Sigmoid colon (tissue), 4 donors: Measurements from ENCODE around the gene TEKT3.

Experiments
- EP300 ChIP-seq, 4 donors: sonication (generic); formaldehyde crosslinking; IDR thresholded peaks; one replicate each; pipeline ENCODE4 v1.6.1; 2017; ENCODE audit warnings: antibody characterized with exemption in 4 of 4
- POLR2A ChIP-seq, 2 donors: fragments of 450-650 bp; IDR thresholded peaks; one replicate each; pipeline ENCODE4 v1.6.1; 2016; ENCODE audit warnings: antibody characterized with exemption in 2 of 2, mild to moderate bottlenecking in 2 of 2, moderate library complexity in 2 of 2
- POLR2AphosphoS5 ChIP-seq, 4 donors: sonication (generic); formaldehyde crosslinking; IDR thresholded peaks; one replicate each; pipeline ENCODE4 v1.6.1; 2017; ENCODE audit warnings: antibody characterized with exemption in 4 of 4
- TF ChIP-seq, protein P1 (sequence below), 4 experiments: fragments of 450-650 bp in 3 of 4; fragments of 200-600 bp in 1 of 4; IDR thresholded peaks; one replicate each; pipeline ENCODE4 v1.5.1; 2016 to 2019; ENCODE audit warnings: antibody characterized with exemption in 4 of 4, mild to moderate bottlenecking in 3 of 4, moderate library complexity in 2 of 4

DNA sequence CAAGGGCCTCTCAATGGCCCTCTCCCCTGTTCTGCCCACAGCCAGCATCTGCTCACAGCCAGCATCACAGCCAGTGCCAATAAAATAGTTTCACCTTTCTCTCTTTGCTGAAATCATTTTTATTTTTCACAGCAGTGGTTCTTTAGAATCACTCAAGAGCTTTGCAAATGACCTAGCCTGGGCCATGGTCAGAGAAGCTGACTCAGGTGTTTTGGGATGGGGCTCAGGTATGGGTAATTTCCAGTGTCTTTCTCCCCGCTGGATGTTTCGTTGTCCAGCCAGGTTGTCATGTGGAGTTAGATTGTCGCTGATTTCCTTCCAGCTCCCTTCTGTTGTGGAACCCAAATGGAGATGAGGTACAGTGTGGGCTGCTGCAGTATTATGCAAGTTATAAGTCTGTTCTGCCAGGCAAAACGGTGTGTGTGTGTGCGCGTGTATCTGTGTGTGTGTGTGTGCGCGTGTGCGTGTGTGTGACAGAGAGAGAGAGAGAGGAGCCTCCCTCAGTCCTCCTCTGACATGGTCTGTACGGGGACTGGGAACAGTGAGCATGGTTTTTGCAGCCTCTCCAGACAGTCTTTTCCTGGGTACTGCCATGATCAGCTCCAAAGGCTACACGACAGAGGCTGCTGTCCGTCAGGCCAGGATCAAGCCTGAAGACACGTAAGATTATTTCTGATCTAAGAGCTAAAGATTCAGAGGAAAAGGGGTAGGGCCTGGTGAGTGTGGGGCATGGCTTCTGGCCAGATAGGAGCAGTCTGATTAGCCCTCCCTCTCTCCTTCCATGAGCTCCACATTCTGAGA, 74.9 kb downstream of the TEKT3 start:
- TF ChIP-seq POLR2A (IDR thresholded peaks at IDR 0.05) (no peak), POLR2AphosphoS5 (IDR thresholded peaks at IDR 0.05) (no peak), EP300 (IDR thresholded peaks at IDR 0.05) (no peak)
- TF ChIP-seq, protein P1, sequence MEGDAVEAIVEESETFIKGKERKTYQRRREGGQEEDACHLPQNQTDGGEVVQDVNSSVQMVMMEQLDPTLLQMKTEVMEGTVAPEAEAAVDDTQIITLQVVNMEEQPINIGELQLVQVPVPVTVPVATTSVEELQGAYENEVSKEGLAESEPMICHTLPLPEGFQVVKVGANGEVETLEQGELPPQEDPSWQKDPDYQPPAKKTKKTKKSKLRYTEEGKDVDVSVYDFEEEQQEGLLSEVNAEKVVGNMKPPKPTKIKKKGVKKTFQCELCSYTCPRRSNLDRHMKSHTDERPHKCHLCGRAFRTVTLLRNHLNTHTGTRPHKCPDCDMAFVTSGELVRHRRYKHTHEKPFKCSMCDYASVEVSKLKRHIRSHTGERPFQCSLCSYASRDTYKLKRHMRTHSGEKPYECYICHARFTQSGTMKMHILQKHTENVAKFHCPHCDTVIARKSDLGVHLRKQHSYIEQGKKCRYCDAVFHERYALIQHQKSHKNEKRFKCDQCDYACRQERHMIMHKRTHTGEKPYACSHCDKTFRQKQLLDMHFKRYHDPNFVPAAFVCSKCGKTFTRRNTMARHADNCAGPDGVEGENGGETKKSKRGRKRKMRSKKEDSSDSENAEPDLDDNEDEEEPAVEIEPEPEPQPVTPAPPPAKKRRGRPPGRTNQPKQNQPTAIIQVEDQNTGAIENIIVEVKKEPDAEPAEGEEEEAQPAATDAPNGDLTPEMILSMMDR (IDR thresholded peaks at IDR 0.05) = no peak
